ENCODE measurements around the gene ACOX2. TPM values are rescaled to one million over a fixed set of nuclear protein-coding genes. Genes with fewer than 3 reads are reported as not detected.
A peak's percentile ranks its signal among the peaks of the same experiment; 100 is the strongest.

ACOX2 gene
- total and polyA plus RNA-seq, 4 donors = 74.3 to 214 (median 141) TPM

DNA sequence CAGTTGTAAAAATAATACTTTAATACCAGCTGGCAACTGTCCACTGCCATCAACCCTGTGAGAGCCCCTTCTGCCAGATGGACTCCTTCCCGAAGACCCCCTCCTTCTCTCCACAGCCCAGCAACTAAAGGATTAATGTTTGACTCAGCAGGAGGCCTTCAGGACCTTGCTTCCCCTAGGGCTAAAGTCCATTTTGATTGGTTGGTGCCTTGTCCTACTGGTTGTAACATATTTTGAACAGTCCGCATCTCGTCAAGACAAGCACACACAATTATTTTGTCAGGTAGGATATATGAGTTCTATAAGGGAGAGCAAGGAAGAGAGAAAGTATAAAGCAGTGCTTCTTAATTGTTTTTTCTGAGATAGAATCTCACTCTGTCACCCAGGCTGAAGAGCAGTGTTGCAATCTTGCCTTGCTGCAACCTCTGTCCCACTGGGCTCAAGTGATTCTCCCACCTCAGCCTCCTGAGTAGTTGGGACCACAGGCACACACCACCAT, 18.6 kb downstream of the ACOX2 start:
- TF ChIP-seq SP1 (IDR thresholded peaks at IDR 0.05) = peak; percentile 71
- TF ChIP-seq TAF1 (conservative IDR thresholded peaks at IDR 0.05) = no peak
- TF ChIP-seq FOXA2 (IDR thresholded peaks at IDR 0.05) = no peak
- TF ChIP-seq, protein P1, sequence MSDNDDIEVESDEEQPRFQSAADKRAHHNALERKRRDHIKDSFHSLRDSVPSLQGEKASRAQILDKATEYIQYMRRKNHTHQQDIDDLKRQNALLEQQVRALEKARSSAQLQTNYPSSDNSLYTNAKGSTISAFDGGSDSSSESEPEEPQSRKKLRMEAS (IDR thresholded peaks at IDR 0.05) = peak; percentile 32
- TF ChIP-seq HNF4A (conservative IDR thresholded peaks at IDR 0.05) = peak; percentile 89 to 92
- TF ChIP-seq NR2F2 (IDR thresholded peaks at IDR 0.05) = no peak
- peak; percentile 16 for TF ChIP-seq YY1 (IDR thresholded peaks at IDR 0.05)
- TF ChIP-seq RXRA (IDR thresholded peaks at IDR 0.05) = peak; percentile 63 to 74
- no peak for TF ChIP-seq EGR1 (IDR thresholded peaks at IDR 0.05; ENCODE audit: low read depth in 2 of 2)
- TF ChIP-seq JUND (IDR thresholded peaks at IDR 0.05) = peak in 1 of 2 donors; percentile 48
- peak; percentile 52 for TF ChIP-seq HNF4G (IDR thresholded peaks at IDR 0.05)
- Histone ChIP-seq H3K36me3 (ENCODE audit: control insufficient read depth in 4 of 4, insufficient read depth in 3 of 4, low read depth in 1 of 4, low read length in 3 of 4) (peaks cover 2 to 41% (median 24%) of the 10 kb centered on the region in 4 donors), H3K4me3 (ENCODE audit: low read depth in 1 of 3, low read length in 3 of 3) (no peak overlapping the region), H3K4me1 (ENCODE audit: control insufficient read depth in 4 of 4, insufficient read depth in 4 of 4, low read length in 3 of 4) (peaks cover 30 to 52% (median 46%) of the 10 kb centered on the region in 4 donors), H3K9ac (ENCODE audit: low read depth in 1 of 2, low read length in 2 of 2) (no peak overlapping the region), H3K9me3 (ENCODE audit: control insufficient read depth in 4 of 4, low read length in 3 of 4) (no peaks in the 10 kb centered on the region), H3K27me3 (ENCODE audit: control insufficient read depth in 4 of 4, insufficient read depth in 4 of 4, low read length in 3 of 4) (no peaks in the 10 kb centered on the region), H3K27ac (ENCODE audit: low read depth in 1 of 2, low read length in 2 of 2) (peak overlapping the region; percentile 95)
- WGBS = 15% methylated on average over 3 of the region's 3 CpGs
- no peak for DNase-seq (ENCODE audit: low spot score)

DNA sequence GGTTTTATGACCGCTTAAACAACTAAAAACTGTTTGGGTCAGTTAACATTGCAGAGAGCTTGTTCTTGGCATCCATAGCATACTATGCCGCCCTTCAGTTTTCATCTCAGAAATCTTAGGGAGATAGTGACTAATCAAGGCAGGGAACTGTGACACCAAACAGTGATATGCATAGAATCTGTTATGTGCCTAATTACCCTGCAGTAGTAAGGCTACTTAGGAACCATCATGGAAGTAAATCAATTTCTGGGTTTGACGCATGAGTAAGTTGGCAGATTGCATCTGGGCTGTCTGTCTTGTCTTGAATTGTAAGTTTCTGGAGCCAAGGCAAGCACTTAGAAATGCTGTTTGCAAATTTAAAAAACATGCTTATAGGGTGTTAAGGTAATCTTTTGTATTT, 22.6 kb downstream of the ACOX2 start:
- no peak for TF ChIP-seq FOXA1 (IDR thresholded peaks at IDR 0.05)
- no peak for TF ChIP-seq EGR1 (IDR thresholded peaks at IDR 0.05; ENCODE audit: low read depth in 2 of 2)
- TF ChIP-seq, protein P1 (IDR thresholded peaks at IDR 0.05) = no peak
- TF ChIP-seq NR2F2 (IDR thresholded peaks at IDR 0.05) = no peak
- Histone ChIP-seq H3K9ac (ENCODE audit: low read depth in 1 of 2, low read length in 2 of 2) (no peak overlapping the region), H3K36me3 (ENCODE audit: control insufficient read depth in 4 of 4, insufficient read depth in 3 of 4, low read depth in 1 of 4, low read length in 3 of 4) (peaks cover 4 to 55% (median 35%) of the 10 kb centered on the region in 4 donors), H3K4me1 (ENCODE audit: control insufficient read depth in 4 of 4, insufficient read depth in 4 of 4, low read length in 3 of 4) (peaks cover 10 to 17% (median 14%) of the 10 kb centered on the region in 4 donors), H3K27me3 (ENCODE audit: control insufficient read depth in 4 of 4, insufficient read depth in 4 of 4, low read length in 3 of 4) (no peaks in the 10 kb centered on the region), H3K4me3 (ENCODE audit: low read depth in 1 of 3, low read length in 3 of 3) (no peak overlapping the region), H3K9me3 (ENCODE audit: control insufficient read depth in 4 of 4, low read length in 3 of 4) (no peaks in the 10 kb centered on the region), H3K27ac (ENCODE audit: low read depth in 1 of 2, low read length in 2 of 2) (no peak overlapping the region)
- DNase-seq (ENCODE audit: low spot score) = no peak
- WGBS = 94% methylated on average over 3 of the region's 3 CpGs

DNA sequence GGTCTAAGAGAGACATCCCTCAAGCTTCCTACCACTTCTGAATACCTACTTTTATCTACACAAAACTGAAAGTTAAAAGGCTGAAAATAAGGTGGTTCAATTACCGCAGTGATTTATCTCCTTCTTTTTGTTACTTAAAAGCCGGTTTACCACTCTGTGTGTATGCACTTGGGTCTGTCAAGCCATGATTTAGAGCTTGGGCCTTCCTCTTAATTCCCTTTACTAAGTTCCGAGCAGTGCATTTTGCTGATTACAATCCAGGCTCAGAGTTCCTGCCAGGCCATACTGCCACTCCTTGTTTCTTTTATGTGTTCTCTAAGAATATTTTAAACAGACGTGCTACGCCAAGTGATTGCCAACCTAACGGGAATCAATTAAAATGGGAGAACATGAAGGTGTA, 28.6 kb downstream of the ACOX2 start:
- TF ChIP-seq YY1 (IDR thresholded peaks at IDR 0.05) = no peak
- TF ChIP-seq EGR1 (IDR thresholded peaks at IDR 0.05; ENCODE audit: low read depth in 2 of 2) = no peak
- no peak for TF ChIP-seq NR2F2 (IDR thresholded peaks at IDR 0.05)
- no peak for TF ChIP-seq SP1 (IDR thresholded peaks at IDR 0.05)
- Histone ChIP-seq H3K9ac (ENCODE audit: low read depth in 1 of 2, low read length in 2 of 2) (no peak overlapping the region), H3K36me3 (ENCODE audit: control insufficient read depth in 4 of 4, insufficient read depth in 3 of 4, low read depth in 1 of 4, low read length in 3 of 4) (peaks cover 2 to 70% (median 41%) of the 10 kb centered on the region in 4 donors), H3K4me3 (ENCODE audit: low read depth in 1 of 3, low read length in 3 of 3) (no peak overlapping the region), H3K9me3 (ENCODE audit: control insufficient read depth in 4 of 4, low read length in 3 of 4) (no peaks in the 10 kb centered on the region), H3K27ac (ENCODE audit: low read depth in 1 of 2, low read length in 2 of 2) (no peak overlapping the region), H3K27me3 (ENCODE audit: control insufficient read depth in 4 of 4, insufficient read depth in 4 of 4, low read length in 3 of 4) (no peaks in the 10 kb centered on the region), H3K4me1 (ENCODE audit: control insufficient read depth in 4 of 4, insufficient read depth in 4 of 4, low read length in 3 of 4) (peaks cover 0 to 6% (median 0%) of the 10 kb centered on the region in 4 donors)
- WGBS = 78% methylated on average over 6 of the region's 6 CpGs
- no peak for DNase-seq (ENCODE audit: low spot score)

DNA sequence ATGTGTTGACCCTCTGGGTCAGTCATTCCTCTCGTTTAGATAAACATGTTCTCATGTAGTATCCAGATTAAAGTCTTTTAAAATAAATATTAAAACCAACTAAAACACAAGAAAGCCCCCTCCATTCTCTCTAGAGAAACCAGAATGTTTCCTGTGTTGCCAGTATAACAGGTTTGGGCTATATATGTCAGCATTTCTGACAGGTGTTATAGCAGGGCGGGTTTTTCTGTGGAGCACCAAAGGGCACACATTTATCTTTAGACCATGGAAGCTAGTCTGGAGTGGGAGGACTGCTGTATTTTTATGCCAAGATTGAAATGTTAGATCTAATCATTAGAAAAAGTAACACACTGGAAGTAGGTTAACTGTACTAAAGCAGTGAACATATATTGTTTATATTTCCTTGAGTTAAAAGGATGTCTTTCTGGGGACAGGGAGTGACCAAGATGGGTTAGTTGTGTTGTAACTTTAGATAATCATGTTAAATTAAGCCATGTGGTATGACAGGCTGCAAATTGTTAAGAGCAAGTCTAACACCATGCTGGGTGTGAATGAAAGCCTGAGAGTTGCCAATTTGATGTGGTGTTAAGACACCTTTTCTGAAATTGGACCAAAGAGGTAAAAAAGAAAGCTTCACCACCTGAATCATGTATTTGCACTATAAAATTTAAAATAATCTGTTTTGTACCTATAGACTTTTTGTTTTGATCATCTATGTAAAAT, 29.5 kb downstream of the ACOX2 start:
- Histone ChIP-seq H3K27me3 (ENCODE audit: control insufficient read depth in 4 of 4, insufficient read depth in 4 of 4, low read length in 3 of 4) (no peaks in the 10 kb centered on the region), H3K9ac (ENCODE audit: low read depth in 1 of 2, low read length in 2 of 2) (no peak overlapping the region), H3K4me1 (ENCODE audit: control insufficient read depth in 4 of 4, insufficient read depth in 4 of 4, low read length in 3 of 4) (peaks cover 0 to 6% (median 0%) of the 10 kb centered on the region in 4 donors), H3K9me3 (ENCODE audit: control insufficient read depth in 4 of 4, low read length in 3 of 4) (no peaks in the 10 kb centered on the region), H3K36me3 (ENCODE audit: control insufficient read depth in 4 of 4, insufficient read depth in 3 of 4, low read depth in 1 of 4, low read length in 3 of 4) (peaks cover 2 to 68% (median 35%) of the 10 kb centered on the region in 4 donors), H3K4me3 (ENCODE audit: low read depth in 1 of 3, low read length in 3 of 3) (no peak overlapping the region), H3K27ac (ENCODE audit: low read depth in 1 of 2, low read length in 2 of 2) (no peak overlapping the region)
- WGBS = 54% methylated on average over 2 of the region's 2 CpGs
- DNase-seq (ENCODE audit: low spot score) = no peak
- TF ChIP-seq, protein P2, sequence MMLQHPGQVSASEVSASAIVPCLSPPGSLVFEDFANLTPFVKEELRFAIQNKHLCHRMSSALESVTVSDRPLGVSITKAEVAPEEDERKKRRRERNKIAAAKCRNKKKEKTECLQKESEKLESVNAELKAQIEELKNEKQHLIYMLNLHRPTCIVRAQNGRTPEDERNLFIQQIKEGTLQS (IDR thresholded peaks at IDR 0.05) = no peak
- TF ChIP-seq RAD21 (IDR thresholded peaks at IDR 0.05) = no peak
- TF ChIP-seq YY1 (IDR thresholded peaks at IDR 0.05) = no peak
- no peak for TF ChIP-seq FOXA2 (IDR thresholded peaks at IDR 0.05)
- no peak for TF ChIP-seq HNF4A (conservative IDR thresholded peaks at IDR 0.05)
- TF ChIP-seq, protein P3, sequence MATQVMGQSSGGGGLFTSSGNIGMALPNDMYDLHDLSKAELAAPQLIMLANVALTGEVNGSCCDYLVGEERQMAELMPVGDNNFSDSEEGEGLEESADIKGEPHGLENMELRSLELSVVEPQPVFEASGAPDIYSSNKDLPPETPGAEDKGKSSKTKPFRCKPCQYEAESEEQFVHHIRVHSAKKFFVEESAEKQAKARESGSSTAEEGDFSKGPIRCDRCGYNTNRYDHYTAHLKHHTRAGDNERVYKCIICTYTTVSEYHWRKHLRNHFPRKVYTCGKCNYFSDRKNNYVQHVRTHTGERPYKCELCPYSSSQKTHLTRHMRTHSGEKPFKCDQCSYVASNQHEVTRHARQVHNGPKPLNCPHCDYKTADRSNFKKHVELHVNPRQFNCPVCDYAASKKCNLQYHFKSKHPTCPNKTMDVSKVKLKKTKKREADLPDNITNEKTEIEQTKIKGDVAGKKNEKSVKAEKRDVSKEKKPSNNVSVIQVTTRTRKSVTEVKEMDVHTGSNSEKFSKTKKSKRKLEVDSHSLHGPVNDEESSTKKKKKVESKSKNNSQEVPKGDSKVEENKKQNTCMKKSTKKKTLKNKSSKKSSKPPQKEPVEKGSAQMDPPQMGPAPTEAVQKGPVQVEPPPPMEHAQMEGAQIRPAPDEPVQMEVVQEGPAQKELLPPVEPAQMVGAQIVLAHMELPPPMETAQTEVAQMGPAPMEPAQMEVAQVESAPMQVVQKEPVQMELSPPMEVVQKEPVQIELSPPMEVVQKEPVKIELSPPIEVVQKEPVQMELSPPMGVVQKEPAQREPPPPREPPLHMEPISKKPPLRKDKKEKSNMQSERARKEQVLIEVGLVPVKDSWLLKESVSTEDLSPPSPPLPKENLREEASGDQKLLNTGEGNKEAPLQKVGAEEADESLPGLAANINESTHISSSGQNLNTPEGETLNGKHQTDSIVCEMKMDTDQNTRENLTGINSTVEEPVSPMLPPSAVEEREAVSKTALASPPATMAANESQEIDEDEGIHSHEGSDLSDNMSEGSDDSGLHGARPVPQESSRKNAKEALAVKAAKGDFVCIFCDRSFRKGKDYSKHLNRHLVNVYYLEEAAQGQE (IDR thresholded peaks at IDR 0.05) = no peak
- TF ChIP-seq, protein P1 (IDR thresholded peaks at IDR 0.05) = no peak
